ENCODE results near the gene ZNF831.

Gene ZNF831

GRCh38 chr20:59246691-59247400 is 83.2 kb downstream of the ZNF831 start:
- TF ChIP-seq MAX (IDR thresholded peaks at IDR 0.05) (no peak), EGR1 (IDR thresholded peaks at IDR 0.05) (no peak), TEAD4 (IDR thresholded peaks at IDR 0.05) (no peak), TCF12 (IDR thresholded peaks at IDR 0.05; ENCODE audit: low read depth) (no peak), NFIC (IDR thresholded peaks at IDR 0.05) (no peak), ZBTB7A (IDR thresholded peaks at IDR 0.05; ENCODE audit: low read depth) (no peak), RAD21 (IDR thresholded peaks at IDR 0.05; ENCODE audit: low read depth) (no peak), CEBPB (IDR thresholded peaks at IDR 0.05) (no peak), REST (IDR thresholded peaks at IDR 0.05; ENCODE audit: low read depth) (no peak), YY1 (IDR thresholded peaks at IDR 0.05; ENCODE audit: low read depth) (no peak), TAF1 (IDR thresholded peaks at IDR 0.05; ENCODE audit: low read depth) (no peak), CREB1 (IDR thresholded peaks at IDR 0.05; ENCODE audit: low read depth) (no peak), EP300 (IDR thresholded peaks at IDR 0.05; ENCODE audit: borderline replicate concordance) (no peak), FOXM1 (IDR thresholded peaks at IDR 0.05; ENCODE audit: borderline replicate concordance, low read depth) (no peak)
- TF ChIP-seq, protein P1, sequence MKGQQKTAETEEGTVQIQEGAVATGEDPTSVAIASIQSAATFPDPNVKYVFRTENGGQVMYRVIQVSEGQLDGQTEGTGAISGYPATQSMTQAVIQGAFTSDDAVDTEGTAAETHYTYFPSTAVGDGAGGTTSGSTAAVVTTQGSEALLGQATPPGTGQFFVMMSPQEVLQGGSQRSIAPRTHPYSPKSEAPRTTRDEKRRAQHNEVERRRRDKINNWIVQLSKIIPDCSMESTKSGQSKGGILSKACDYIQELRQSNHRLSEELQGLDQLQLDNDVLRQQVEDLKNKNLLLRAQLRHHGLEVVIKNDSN (IDR thresholded peaks at IDR 0.05), result no peak

- TF ChIP-seq, protein P1 (IDR thresholded peaks at IDR 0.05), result no peak
- TF ChIP-seq EP300 (IDR thresholded peaks at IDR 0.05; ENCODE audit: borderline replicate concordance), result no peak
- no peak for TF ChIP-seq TCF12 (IDR thresholded peaks at IDR 0.05; ENCODE audit: low read depth)
- TF ChIP-seq EGR1 (IDR thresholded peaks at IDR 0.05), result no peak
- no peak for TF ChIP-seq TEAD4 (IDR thresholded peaks at IDR 0.05)
- no peak for TF ChIP-seq REST (IDR thresholded peaks at IDR 0.05; ENCODE audit: low read depth)
- TF ChIP-seq MAX (IDR thresholded peaks at IDR 0.05), result no peak
- no peak for TF ChIP-seq ZBTB7A (IDR thresholded peaks at IDR 0.05; ENCODE audit: low read depth)
- TF ChIP-seq NFIC (IDR thresholded peaks at IDR 0.05), result no peak
- TF ChIP-seq CREB1 (IDR thresholded peaks at IDR 0.05; ENCODE audit: low read depth), result no peak
- no peak for TF ChIP-seq CEBPB (IDR thresholded peaks at IDR 0.05)
- TF ChIP-seq RAD21 (IDR thresholded peaks at IDR 0.05; ENCODE audit: low read depth), result no peak
- no peak for TF ChIP-seq TAF1 (IDR thresholded peaks at IDR 0.05; ENCODE audit: low read depth)
- TF ChIP-seq YY1 (IDR thresholded peaks at IDR 0.05; ENCODE audit: low read depth), result no peak
- no peak for TF ChIP-seq FOXM1 (IDR thresholded peaks at IDR 0.05; ENCODE audit: borderline replicate concordance, low read depth)
These were observed 84.4 kb downstream of the ZNF831 start for GRCh38 chr20:59247731-59248684.

GRCh38 chr20:59250293-59250692 is 86.7 kb downstream of the ZNF831 start:
- TF ChIP-seq ZBTB7A (IDR thresholded peaks at IDR 0.05; ENCODE audit: low read depth) (no peak), RAD21 (IDR thresholded peaks at IDR 0.05; ENCODE audit: low read depth) (no peak), MAX (IDR thresholded peaks at IDR 0.05) (no peak), EGR1 (IDR thresholded peaks at IDR 0.05) (no peak), TCF12 (IDR thresholded peaks at IDR 0.05; ENCODE audit: low read depth) (no peak), FOXM1 (IDR thresholded peaks at IDR 0.05; ENCODE audit: borderline replicate concordance, low read depth) (no peak), TAF1 (IDR thresholded peaks at IDR 0.05; ENCODE audit: low read depth) (no peak), CEBPB (IDR thresholded peaks at IDR 0.05) (no peak), YY1 (IDR thresholded peaks at IDR 0.05; ENCODE audit: low read depth) (no peak), TEAD4 (IDR thresholded peaks at IDR 0.05) (no peak), REST (IDR thresholded peaks at IDR 0.05; ENCODE audit: low read depth) (no peak), NFIC (IDR thresholded peaks at IDR 0.05) (no peak), EP300 (IDR thresholded peaks at IDR 0.05; ENCODE audit: borderline replicate concordance) (no peak), CREB1 (IDR thresholded peaks at IDR 0.05; ENCODE audit: low read depth) (no peak)
- TF ChIP-seq, protein P1 (IDR thresholded peaks at IDR 0.05), result no peak
